ENCODE measurements around the gene RPL21.
"Not testable (repeated sequence)": the region's sequence is repeated elsewhere in the genome, so short reads cannot be mapped to it uniquely, and the experiment has no call there.

RPL21 gene

GRCh38 chr13:27290715-27291114 lies 39.4 kb downstream of the RPL21 start:
- DNase-seq: no peak

GRCh38 chr13:27291967-27292366 lies 40.6 kb downstream of the RPL21 start:
- DNase-seq: not testable (repeated sequence)

GRCh38 chr13:27293076-27293691 lies 41.8 kb downstream of the RPL21 start:
- no peak for DNase-seq

- no peak for DNase-seq
These were observed 42.6 kb downstream of the RPL21 start for GRCh38 chr13:27293873-27294515.

GRCh38 chr13:27295096-27295495 lies 43.7 kb downstream of the RPL21 start:
- DNase-seq: no peak

GRCh38 chr13:27295660-27296059 lies 44.3 kb downstream of the RPL21 start:
- DNase-seq: no peak

- DNase-seq: no peak
These were observed 45.1 kb downstream of the RPL21 start for GRCh38 chr13:27296496-27296895.

- DNase-seq: no peak
These were observed 47.5 kb downstream of the RPL21 start for GRCh38 chr13:27298849-27299248.

GRCh38 chr13:27300406-27300805 lies 49.0 kb downstream of the RPL21 start:
- DNase-seq: not testable (repeated sequence)

- no peak for DNase-seq
These were observed 49.7 kb downstream of the RPL21 start for GRCh38 chr13:27300941-27301586.

GRCh38 chr13:27302643-27303262 lies 51.4 kb downstream of the RPL21 start:
- no peak for DNase-seq

- DNase-seq: no peak
These were observed 52.7 kb downstream of the RPL21 start for GRCh38 chr13:27304099-27304498.

GRCh38 chr13:27304611-27305010 lies 53.3 kb downstream of the RPL21 start:
- DNase-seq: no peak
